Measurements from ENCODE around the gene GCK. TPM values are rescaled to one million over a fixed set of nuclear protein-coding genes. Genes with fewer than 3 reads are reported as not detected.

GCK gene
- total and polyA plus RNA-seq, 2 donors (not counting 1 experiment from before 2014, with no cell fraction given), result 0.22 to 0.24 TPM

DNA sequence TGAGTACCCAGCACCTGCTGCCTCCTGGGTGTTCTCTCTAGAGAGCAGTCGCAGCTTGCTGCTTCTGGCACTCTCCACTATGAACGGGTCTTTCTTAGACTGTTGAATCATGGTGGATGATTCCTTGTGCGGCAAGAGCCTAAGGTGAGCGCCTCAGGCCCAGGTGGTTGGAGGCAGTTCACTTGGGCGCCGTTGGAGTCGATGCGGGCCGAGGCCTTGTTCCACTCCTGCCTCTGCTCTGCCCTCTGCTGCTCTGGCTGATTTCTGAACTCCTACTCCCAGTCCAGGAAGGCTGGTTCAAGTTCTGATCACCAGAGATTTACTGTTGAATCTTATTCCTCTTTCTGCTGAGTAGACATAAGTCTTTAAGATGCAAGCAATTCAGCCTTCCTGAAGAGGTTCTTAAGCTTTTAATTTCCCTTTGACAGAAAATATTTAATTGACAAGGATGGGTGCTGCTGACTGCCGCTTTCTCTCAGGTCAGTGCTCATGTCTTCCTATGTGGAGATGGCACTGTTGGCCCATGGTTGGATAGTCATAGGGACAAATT lies 22.0 kb upstream of the GCK start:
- Mint-ChIP-seq H3K4me1 (peaks cover 12% of the 10 kb centered on the region), H3K9me3 (ENCODE audit: insufficient read depth) (no peaks in the 10 kb centered on the region), H3K27ac (no peak overlapping the region), H3K4me3 (no peak overlapping the region), H3K27me3 (no peaks in the 10 kb centered on the region)
- Histone ChIP-seq H3K27me3 (replicated peaks in 1 of 4; ENCODE audit: control extremely low read depth in 1 of 4, control insufficient read depth in 3 of 4, insufficient read depth in 4 of 4, low read length in 3 of 4) (no peaks in the 10 kb centered on the region), H3K9ac (ENCODE audit: low read length) (no peak overlapping the region), H3K4me1 (ENCODE audit: control insufficient read depth in 2 of 2, insufficient read depth in 2 of 2, low read length in 2 of 2) (peaks cover 0 to 10% of the 10 kb centered on the region in 2 donors), H3K4me2 (replicated peaks; ENCODE audit: low read depth, low read length, poor library complexity, severe bottlenecking) (no peak overlapping the region), H3K27ac (ENCODE audit: low read length in 2 of 2) (no peak overlapping the region), H3K36me3 (replicated peaks in 1 of 2; ENCODE audit: control extremely low read depth in 1 of 2, control insufficient read depth in 1 of 2, extremely low read depth in 1 of 2, insufficient read depth in 2 of 2, low read length in 1 of 2) (peaks cover 4 to 74% of the 10 kb centered on the region in 2 experiments), H3K79me2 (ENCODE audit: control insufficient read depth, insufficient read depth, low read length) (peaks cover 3% of the 10 kb centered on the region), H3K4me3 (ENCODE audit: control extremely low read depth in 1 of 5, extremely low read depth in 1 of 5, insufficient read depth in 1 of 5, low read depth in 2 of 5, low read length in 4 of 5) (no peak overlapping the region), H4K20me1 (ENCODE audit: control insufficient read depth, insufficient read depth, low read length, poor library complexity, severe bottlenecking) (no peaks in the 10 kb centered on the region), H2AFZ (ENCODE audit: insufficient read depth, low read depth, low read length, poor library complexity, severe bottlenecking) (no peak overlapping the region), H3K9me3 (ENCODE audit: control extremely low read depth in 1 of 3, control insufficient read depth in 2 of 3, insufficient read depth in 1 of 3, low read length in 2 of 3) (no peaks in the 10 kb centered on the region)
- TF ChIP-seq, protein P1, sequence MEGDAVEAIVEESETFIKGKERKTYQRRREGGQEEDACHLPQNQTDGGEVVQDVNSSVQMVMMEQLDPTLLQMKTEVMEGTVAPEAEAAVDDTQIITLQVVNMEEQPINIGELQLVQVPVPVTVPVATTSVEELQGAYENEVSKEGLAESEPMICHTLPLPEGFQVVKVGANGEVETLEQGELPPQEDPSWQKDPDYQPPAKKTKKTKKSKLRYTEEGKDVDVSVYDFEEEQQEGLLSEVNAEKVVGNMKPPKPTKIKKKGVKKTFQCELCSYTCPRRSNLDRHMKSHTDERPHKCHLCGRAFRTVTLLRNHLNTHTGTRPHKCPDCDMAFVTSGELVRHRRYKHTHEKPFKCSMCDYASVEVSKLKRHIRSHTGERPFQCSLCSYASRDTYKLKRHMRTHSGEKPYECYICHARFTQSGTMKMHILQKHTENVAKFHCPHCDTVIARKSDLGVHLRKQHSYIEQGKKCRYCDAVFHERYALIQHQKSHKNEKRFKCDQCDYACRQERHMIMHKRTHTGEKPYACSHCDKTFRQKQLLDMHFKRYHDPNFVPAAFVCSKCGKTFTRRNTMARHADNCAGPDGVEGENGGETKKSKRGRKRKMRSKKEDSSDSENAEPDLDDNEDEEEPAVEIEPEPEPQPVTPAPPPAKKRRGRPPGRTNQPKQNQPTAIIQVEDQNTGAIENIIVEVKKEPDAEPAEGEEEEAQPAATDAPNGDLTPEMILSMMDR (IDR thresholded peaks at IDR 0.05), result no peak
- TF ChIP-seq EZH2 (IDR thresholded peaks at IDR 0.05; ENCODE audit: borderline replicate concordance, insufficient read depth, low read depth, low read length, poor library complexity, severe bottlenecking), result no peak
- POLR2A ChIA-PET, result no interaction called here
- 94% methylated on average over 8 of the region's 10 CpGs for WGBS (ENCODE audit: insufficient coverage)
- CTCF ChIA-PET, result interaction anchor here (1.2 kb wide), 1 partner anchor 8 kb away, joined by 4 read pairs; no protein-coding TSS in a partner anchor
- DNase-seq, result no peak
- intact Hi-C loops (cut with micrococcal nuclease), result no loop called here
- ATAC-seq (ENCODE audit: low read depth), result no peak

DNA sequence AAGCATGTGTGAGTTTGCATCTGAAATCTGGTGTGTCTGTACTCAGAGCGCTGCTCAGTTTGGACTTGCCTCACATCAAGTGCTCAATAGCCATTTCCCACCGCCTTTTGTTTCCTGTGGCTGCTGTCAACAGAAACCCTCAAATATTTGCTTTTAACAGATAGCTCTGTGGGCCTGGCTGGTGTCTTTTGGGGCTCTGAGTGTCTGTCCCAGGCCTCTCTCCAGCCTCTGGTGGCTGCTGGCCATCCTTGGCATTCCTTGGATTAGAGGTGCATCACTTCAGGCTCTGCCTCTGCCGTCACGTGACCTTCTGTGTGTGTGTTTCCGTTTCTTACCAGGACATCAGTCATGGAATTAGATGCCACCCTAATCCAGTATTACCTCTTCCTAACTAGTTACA lies 20.9 kb upstream of the GCK start:
- DNase-seq, result no peak
- Histone ChIP-seq H3K4me1 (ENCODE audit: control insufficient read depth in 2 of 2, insufficient read depth in 2 of 2, low read length in 2 of 2) (peaks cover 0 to 10% of the 10 kb centered on the region in 2 donors), H3K9ac (ENCODE audit: low read length) (no peak overlapping the region), H3K9me3 (ENCODE audit: control extremely low read depth in 1 of 3, control insufficient read depth in 2 of 3, insufficient read depth in 1 of 3, low read length in 2 of 3) (no peaks in the 10 kb centered on the region), H3K36me3 (replicated peaks in 1 of 2; ENCODE audit: control extremely low read depth in 1 of 2, control insufficient read depth in 1 of 2, extremely low read depth in 1 of 2, insufficient read depth in 2 of 2, low read length in 1 of 2) (peaks cover 4 to 85% of the 10 kb centered on the region in 2 experiments), H4K20me1 (ENCODE audit: control insufficient read depth, insufficient read depth, low read length, poor library complexity, severe bottlenecking) (no peaks in the 10 kb centered on the region), H2AFZ (ENCODE audit: insufficient read depth, low read depth, low read length, poor library complexity, severe bottlenecking) (no peak overlapping the region), H3K79me2 (ENCODE audit: control insufficient read depth, insufficient read depth, low read length) (peaks cover 9% of the 10 kb centered on the region), H3K27me3 (replicated peaks in 1 of 4; ENCODE audit: control extremely low read depth in 1 of 4, control insufficient read depth in 3 of 4, insufficient read depth in 4 of 4, low read length in 3 of 4) (no peaks in the 10 kb centered on the region), H3K27ac (ENCODE audit: low read length in 2 of 2) (no peak overlapping the region), H3K4me3 (ENCODE audit: control extremely low read depth in 1 of 5, extremely low read depth in 1 of 5, insufficient read depth in 1 of 5, low read depth in 2 of 5, low read length in 4 of 5) (no peak overlapping the region), H3K4me2 (replicated peaks; ENCODE audit: low read depth, low read length, poor library complexity, severe bottlenecking) (no peak overlapping the region)
- WGBS (ENCODE audit: insufficient coverage), result 95% methylated on average over 2 of the region's 5 CpGs
- Mint-ChIP-seq H3K4me3 (no peak overlapping the region), H3K27ac (no peak overlapping the region), H3K4me1 (peaks cover 11% of the 10 kb centered on the region), H3K27me3 (no peaks in the 10 kb centered on the region), H3K9me3 (ENCODE audit: insufficient read depth) (no peaks in the 10 kb centered on the region)
- no peak for TF ChIP-seq EZH2 (IDR thresholded peaks at IDR 0.05; ENCODE audit: borderline replicate concordance, insufficient read depth, low read depth, low read length, poor library complexity, severe bottlenecking)
- TF ChIP-seq, protein P1 (IDR thresholded peaks at IDR 0.05), result no peak
- ATAC-seq (ENCODE audit: low read depth), result no peak
- ChIA-PET POLR2A (interaction anchor here (0.6 kb wide), 2 partner anchors 9 to 31 kb away, joined by 3 read pairs; no protein-coding TSS in a partner anchor), CTCF (no interaction called here)
- intact Hi-C loops (cut with micrococcal nuclease), result no loop called here
